HG03565 (cell line): ENCODE data around the gene NFATC3.
A peak's percentile ranks its signal among the peaks of the same experiment; 100 is the strongest.

ENCODE experiments used
- ATAC-seq: cut with Tn5 transposase; IDR thresholded peaks from one replicate; pipeline ENCODE4 v1.9.1; 2021; ENCODE audit warnings: mild to moderate bottlenecking, moderate library complexity; ENCODE audit not compliant: unreplicated experiment

Gene NFATC3

DNA sequence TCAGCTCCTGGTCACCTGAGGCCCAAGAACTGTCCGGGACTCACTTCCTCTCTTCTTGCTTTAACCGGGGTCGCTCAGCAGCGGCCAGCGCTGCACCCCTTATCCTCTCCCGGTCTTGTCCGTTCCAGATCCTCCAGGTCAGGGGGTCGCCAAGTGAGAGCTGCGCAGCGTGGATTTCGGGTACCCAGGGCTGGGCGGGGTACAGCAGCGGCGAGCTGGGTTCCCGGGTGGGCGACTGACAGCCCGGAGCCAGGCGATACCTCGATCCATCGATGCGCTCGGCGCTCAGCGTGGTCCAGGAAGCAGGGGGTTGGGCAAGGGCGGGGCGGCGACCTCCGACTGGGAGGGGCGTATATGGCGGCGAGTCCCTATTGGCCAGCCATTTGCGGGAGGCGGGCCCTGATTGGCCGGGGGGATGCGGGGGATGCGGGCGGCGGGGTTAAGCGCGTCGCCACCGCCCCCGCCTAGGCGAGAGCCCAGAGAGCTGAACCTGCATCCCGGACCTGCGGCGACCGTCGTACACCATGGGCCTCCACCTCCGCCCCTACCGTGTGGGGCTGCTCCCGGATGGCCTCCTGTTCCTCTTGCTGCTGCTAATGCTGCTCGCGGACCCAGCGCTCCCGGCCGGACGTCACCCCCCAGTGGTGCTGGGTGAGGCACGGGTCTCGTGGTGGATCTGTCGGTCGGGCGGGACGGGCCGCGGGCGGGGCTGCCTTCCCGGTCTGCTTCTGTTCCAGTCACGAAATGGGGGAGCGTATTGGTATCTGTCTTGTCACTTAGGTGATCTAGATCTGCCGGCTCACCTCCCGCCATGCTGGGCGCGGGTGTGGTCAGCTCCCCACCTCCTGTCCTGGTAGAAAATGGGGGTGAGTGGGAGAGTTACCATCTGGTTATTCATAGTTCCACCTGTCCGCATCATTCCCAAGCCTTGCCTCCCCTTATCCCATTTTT lies 160.0 kb downstream of the NFATC3 start, which contains the start of gene PLA2G15:
TSS of gene PLA2G15 (plus strand) at position 471 of the 951 bp plus-strand sequence. CDS start at position 525, 54 bp downstream.
- ATAC-seq, result peak; percentile 70

DNA sequence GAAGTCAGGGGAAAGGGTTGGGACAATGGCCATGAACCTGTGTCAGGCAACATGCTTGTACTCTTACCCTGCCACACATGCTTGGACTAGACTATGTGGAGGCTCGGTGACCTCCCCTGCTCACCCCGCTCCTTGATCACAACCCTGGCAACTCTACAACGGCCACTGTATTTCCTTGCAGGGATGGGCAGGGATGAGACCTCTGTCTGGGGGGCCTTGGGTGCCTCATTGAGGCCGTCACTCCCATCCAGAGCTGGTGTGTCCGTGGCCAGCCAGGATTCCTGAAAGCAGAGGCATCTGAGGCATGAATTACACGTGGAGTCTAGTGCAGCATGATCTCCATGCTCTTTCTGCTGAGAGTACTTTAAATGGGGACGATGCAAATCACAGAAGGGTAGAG lies 161.0 kb downstream of the NFATC3 start:
- ATAC-seq, result no peak

DNA sequence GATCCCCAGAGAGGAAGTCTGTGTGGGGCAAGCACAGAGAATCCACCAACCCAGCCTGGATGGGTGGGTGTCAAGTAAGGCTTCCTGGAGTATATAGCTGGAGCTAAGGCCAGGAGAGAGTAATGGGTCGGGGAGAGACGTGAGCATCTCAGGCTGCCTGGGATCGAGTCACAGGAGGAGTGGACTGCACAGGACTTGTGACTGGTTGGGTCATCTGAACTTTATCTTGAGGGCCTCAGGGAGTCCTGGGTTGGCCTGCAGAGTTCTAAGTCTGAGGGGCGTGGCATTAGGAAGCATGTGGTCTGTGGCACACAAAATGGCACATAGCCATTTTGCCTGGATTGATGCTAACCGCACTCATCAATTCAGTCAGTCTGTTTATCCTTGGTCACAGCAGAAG lies 161.5 kb downstream of the NFATC3 start:
- ATAC-seq, result no peak

DNA sequence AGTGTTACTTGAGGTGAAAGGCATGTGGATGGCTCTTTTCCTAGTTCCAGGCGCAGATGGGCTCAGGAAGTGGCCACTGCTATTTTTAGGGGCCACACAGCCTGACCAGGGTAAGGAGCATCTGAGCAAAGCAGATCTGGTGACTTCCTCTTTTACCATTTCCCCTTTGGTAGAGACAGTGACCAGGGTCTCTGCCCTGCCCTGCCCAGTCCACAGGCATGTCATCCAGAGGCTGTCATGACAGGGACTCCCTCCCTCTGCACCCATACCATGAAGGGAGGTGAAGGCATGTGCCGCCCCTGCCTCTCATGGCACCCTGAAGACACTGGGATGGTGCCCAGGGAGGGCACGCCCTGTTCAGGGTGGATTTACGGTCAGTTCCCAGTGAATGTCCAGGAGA lies 162.2 kb downstream of the NFATC3 start:
- ATAC-seq, result no peak

DNA sequence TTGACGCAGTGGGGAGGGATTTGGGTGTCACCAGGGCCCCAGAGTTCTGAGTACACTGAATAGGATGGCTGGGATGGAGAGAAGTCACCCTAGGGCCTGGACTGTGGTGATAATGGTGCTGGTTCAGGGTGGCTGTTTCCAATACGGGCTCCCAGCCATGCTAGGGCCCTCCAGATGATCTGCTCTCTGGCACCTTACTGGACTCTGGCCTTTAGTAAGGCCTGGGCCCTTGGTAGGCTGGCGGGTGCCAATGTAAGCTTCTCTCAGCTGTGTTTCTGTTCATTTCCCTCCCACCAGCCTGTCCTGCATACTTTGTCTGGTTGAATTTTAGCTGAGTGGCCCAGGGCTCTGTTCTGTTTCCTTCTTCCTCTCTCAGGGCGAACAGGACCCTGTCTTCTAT lies 162.8 kb downstream of the NFATC3 start:
- ATAC-seq, result no peak

DNA sequence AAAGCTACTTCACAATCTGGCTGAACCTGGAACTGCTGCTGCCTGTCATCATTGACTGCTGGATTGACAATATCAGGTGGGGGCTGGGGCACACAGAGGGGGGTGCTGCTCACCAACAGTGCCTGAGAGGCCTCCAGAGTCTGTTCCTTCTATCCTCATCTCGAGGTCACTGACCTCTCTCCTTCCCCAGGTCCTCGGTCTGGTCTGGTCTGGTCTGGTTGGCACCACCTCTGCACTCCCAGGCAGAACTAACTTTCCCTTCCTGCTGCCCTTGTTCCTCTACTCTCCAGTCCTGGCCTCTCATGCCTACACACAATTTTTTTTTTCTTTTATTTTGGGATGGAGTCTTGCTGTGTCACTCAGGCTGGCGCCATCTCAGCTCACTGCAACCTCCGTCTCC lies 164.2 kb downstream of the NFATC3 start:
- ATAC-seq, result no peak

DNA sequence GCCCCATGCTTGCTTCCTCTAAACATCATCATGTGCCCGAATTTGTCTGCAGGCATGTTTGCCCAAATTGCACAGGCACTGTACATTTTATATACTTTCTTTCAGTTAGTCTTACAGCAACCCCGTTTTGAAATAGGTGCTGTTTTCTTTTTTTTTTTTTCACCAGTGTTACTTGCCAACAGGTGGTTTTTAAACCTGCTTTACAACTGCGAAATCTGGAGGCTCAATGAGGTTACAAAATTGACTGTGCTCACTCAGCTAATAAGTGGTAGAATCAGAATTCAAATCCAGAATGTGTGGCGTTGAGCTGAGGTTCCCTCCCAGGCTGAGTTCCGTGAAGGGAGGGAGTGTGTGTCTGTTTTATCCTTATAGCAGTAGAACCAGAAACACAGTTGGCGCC lies 165.8 kb downstream of the NFATC3 start:
- no peak for ATAC-seq

DNA sequence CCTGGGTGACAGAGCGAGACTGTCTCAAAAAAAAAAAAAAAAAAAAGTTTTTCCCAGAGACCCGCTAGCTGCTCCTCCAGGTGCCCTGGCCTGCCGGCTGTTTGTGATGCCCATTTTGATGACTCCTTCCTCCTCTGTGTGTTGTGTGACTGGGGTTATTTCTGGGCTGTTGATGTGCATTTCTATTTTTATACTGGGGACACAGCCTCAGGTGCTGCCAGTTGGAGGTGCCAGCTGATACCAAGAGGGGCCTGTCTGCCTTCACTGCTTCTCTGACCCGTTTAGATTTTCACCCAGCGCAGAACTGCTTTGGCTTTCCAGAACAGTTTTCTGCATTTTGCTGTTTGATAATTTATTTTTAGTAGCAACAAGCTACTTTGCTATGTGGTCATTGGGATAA lies 166.7 kb downstream of the NFATC3 start:
- ATAC-seq, result no peak

DNA sequence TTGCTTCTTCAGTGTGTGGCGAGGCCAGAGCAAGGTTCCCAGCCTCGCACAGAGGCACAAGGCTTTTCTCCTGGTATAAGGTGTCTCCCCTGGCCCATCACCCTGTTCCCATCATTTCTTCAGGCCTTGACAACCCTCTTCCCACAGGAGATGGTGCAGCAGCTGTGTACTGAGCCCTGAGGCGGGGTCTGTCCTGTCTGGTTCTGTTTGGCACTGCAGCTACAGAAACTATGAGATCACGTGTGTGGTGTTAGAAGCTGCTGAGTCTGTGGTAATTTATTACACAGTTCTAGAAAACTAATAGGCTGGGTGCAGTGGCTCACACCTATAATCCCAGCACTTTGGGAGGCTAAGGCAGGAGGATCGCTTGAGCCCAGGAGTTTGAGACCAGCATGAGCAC lies 167.2 kb downstream of the NFATC3 start:
- no peak for ATAC-seq

DNA sequence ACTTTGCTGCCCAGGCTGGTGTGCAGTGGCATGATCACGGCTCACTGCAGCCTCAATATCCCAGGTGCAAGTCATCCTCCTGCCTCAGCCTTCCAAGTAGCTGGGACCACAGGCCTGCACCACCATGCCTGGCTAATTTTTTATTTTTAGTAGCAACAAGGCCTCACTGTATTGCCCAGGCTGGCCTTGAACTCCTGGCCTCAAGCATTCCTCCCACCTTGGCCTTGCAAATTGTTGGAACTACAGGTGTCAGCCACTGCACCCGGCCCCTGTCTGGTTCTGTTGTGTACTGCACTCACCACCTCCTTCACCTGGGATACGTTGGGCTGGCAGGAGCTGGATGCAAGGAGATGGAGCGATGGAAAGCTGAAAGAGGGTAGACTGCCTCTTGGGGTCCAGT lies 168.6 kb downstream of the NFATC3 start:
- no peak for ATAC-seq

DNA sequence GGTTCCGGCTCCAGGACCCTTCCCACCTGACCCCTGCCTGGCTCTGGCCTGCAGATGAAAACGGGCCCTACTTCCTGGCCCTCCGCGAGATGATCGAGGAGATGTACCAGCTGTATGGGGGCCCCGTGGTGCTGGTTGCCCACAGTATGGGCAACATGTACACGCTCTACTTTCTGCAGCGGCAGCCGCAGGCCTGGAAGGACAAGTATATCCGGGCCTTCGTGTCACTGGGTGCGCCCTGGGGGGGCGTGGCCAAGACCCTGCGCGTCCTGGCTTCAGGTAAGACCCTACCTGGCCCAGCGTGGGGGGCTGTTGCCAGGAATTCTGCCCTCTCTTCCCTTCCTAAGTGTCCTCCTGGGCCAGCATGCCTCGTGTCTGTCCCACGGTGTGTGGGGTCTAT lies 170.5 kb downstream of the NFATC3 start:
- ATAC-seq, result no peak

DNA sequence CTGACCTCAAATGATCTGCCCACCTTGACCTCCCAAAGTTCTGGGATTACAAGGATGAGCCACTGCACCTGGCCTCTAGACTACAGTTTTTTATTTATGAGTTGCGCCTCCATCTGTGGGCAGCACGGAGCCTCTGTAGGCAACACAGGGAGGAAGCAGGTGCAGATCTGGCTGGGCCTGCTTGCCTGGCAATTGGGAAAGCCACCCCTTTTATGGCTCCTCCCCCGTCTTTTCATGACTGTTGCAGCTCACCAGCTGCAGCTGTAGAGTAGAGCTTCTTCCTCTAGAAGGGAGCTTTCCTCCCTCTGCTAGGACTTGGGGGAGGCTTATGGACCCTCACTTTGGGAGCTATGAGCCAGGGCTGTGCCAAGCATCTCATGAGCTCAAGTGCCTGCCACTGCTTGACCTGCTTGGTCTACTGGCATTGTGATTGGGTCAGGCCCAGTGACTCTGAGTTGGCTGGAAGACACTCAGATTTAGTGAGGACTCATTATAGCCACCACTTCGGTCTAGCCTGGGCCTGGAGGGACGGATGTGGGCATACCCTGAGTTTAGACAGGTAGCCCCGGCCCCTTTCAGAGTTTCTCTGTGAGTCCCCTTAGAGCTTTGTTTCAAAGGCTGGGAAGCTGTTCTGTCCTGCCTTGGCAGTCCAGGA lies 172.2 kb downstream of the NFATC3 start:
- peak; percentile 38 for ATAC-seq

DNA sequence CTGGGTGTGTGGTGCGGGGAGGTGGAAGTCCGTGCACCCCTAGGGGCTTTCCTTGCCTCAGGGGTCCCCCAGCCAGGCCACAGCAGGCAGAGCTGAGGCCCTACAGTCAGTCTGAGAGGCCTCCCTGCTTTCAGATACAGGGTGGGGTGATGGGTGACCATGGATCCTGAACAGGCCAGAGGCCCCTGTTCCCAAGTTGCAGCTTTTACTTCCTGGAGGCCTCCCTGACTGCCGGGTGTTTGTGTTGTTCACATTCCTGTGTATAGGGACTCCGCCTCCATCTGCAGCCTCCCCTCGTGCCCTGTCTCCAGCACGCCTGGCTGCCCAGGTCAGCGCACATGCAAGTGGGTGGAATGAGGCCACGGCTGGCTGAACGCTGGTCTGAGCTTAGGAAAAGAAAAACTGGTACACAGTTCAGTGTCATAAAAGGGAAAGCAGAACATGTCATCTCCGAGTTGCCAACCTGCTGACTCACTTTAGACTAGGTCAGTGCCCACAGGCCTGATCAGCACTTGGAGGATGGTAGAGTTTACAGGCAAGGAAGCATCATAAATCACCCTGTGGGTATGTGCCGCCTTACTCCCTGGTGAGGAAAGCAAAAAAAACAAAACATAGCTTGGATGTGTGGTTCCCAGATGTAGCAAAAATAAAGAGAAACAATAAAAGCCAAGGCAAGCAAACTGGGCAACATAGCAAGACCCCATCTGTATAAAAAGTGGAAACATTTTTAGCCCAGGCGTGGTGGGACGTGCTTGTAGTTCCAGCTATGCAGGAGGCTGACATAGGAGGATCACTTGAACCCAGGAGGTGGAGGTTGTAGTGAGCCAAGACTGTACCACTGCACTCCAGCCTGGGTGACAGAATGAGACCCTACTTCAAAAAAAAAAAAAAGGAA lies 173.0 kb downstream of the NFATC3 start:
- no peak for ATAC-seq

DNA sequence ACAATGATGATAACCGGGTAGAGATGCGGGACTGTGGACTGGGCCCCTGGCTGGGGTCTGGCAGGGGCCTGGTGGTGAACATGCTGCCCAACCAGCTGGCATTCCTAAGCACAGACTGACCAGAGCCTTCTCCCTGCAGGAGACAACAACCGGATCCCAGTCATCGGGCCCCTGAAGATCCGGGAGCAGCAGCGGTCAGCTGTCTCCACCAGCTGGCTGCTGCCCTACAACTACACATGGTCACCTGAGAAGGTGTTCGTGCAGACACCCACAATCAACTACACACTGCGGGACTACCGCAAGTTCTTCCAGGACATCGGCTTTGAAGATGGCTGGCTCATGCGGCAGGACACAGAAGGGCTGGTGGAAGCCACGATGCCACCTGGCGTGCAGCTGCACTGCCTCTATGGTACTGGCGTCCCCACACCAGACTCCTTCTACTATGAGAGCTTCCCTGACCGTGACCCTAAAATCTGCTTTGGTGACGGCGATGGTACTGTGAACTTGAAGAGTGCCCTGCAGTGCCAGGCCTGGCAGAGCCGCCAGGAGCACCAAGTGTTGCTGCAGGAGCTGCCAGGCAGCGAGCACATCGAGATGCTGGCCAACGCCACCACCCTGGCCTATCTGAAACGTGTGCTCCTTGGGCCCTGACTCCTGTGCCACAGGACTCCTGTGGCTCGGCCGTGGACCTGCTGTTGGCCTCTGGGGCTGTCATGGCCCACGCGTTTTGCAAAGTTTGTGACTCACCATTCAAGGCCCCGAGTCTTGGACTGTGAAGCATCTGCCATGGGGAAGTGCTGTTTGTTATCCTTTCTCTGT lies 174.0 kb downstream of the NFATC3 start:
- no peak for ATAC-seq

DNA sequence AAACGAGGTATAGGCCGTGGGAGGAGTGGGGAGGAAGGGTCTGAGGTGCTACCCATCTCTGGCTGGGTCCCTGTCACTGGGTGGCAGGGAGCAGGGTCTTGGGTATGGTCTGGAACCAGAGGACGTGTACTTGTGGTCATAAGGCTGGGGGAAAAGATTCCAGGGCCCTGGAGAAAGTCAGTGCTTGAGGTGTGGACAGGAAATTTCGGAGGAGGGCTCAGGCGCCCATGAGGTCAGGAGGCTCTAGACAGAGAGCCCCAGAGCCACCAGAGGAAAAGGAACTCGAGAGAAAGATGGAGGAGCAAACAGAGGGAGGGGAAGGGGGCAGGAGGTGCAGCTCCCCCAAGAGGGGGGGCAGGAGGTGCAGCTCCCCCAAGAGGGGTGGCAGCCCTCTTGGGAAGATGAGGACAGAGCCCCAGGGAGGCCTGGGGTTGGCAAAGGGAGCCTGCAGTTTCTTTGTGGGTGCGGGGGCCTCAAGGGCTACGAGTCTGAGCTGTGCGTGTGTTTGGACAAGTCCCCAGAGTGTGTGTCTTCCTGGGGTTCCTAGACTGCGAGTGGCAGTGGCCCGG lies 178.5 kb downstream of the NFATC3 start:
- ATAC-seq, result no peak

DNA sequence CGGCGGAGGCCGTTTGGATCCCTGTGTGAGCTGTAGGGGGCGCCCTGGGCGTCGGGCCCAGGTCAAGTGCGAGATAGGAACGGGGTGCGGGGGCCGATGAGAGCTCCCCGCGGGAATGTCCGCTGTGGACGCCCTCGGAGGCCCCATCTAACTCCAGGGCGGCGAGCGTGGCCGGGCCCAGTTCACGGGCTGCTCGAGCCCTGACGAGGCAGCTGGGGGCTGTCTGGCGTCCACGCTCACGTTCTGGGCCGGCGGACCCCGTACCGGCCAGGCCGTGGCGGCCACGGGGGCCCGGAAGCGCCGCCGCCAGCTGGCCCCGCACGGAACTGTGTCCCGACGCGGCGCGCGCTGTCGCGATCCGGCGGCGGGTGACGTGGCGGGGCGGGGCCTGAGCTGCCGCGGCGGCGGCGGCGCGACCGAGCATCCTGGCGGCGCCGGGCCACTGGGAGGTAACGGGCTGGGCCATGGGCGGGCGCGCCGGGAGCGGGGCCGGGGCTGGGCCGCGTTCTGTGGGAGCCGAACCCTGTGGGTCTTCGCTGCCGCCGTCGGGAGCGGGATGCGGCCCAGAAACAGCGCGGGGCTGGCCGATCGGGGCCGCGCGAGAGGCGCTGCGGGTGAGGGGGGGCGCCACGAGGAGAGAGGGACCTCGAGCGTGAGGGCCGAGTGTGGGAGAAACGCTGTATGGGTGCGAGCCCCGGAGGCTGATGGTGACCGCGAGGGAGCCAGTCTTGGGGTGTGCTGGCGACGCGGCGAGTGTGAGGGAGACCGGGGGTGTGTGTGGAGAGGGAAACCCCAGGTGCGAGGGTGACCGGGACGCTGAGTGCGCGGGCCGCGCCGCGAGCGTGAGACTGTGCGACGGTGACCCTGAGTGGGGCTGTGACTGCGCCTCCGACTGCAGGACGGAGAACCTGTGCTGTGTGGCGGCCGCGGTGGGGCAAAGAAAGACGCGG lies 179.2 kb downstream of the NFATC3 start, which contains the start of gene SLC7A6:
TSS of gene SLC7A6 (plus strand) at position 399 of the 950 bp plus-strand sequence. CDS start 10,201 bp downstream, outside the sequence.
- ATAC-seq, result peak; percentile 55

DNA sequence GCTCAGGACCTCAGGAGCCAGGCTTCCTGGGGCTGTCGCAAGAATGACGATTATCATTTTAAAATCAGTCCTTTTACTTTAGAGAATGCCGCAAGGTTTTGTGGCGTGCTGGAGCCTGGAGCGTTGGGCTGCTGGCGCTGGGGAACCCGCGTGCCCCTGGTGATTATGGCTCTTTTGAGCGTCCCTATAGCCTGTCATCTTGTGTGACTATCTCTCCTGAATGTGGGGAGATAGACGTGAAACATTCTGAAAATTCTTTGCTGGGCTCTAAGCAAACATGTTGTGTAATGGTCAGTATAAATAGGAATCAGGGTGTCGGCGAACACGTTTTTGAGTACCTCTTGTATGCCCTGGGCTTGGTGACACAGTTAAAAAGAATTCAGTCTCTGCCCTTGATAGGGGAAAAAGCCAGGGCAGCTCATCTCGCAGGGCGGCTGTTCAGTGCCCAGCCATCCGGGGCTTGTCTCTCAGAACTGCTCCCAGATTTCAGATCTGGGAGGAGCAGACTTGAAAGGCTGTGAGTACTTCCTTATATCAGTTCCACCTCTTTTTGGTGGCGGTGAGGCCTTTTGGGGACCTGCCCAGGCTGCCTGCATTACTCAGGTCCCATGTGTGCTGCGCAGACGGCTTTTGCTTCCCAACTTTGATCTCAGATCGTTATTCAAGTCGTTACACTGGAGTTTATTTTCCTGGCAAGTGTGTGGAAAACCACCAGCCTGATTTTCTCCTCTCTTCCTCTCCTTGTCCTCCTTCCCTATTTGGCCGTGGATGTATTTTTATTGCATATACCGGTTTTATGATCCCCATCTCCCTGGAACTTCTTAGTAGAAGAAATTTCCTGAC lies 180.1 kb downstream of the NFATC3 start:
- ATAC-seq, result no peak
